Tibial nerve (tissue), 4 donors: ENCODE data around the gene OR5A1. TPM values are rescaled to one million over a fixed set of nuclear protein-coding genes. Genes with fewer than 3 reads are reported as not detected.

Experiments used
- DNase-seq, 2 donors: peaks; one replicate each; pipeline ENCODE4 v3.0.0-alpha.2; 2019; ENCODE audit warnings: low spot score in 2 of 2
- H3K27ac ChIP-seq, 4 donors: fragments of 200-600 bp; sonication (generic) in 3 of 4; one replicate each; pipeline ENCODE4 v1.5.1; 2017 to 2019; ENCODE audit warnings: mild to moderate bottlenecking in 1 of 4
- H3K27me3 ChIP-seq, 2 donors: fragments of 200-600 bp; sonication (generic) in 1 of 2; one replicate each; pipeline versions ENCODE4 v1.5.1 to v1.6.0; 2017 to 2019
- H3K36me3 ChIP-seq, 3 donors: fragments of 200-600 bp; sonication (generic); one replicate each; pipeline ENCODE4 v1.5.1; 2018 to 2019
- H3K4me1 ChIP-seq, 4 donors: fragments of 200-600 bp; sonication (generic) in 3 of 4; one replicate each; pipeline ENCODE4 v1.5.1; 2017 to 2019
- H3K4me3 ChIP-seq, 4 donors: fragments of 200-600 bp; sonication (generic) in 3 of 4; one replicate each; pipeline ENCODE4 v1.5.1; 2017 to 2019; ENCODE audit warnings: mild to moderate bottlenecking in 1 of 4, moderate library complexity in 1 of 4
- H3K9me3 ChIP-seq, 4 donors: fragments of 200-600 bp; sonication (generic) in 3 of 4; one replicate each; pipeline ENCODE4 v1.5.1; 2017 to 2019
- CTCF ChIP-seq, 5 experiments: fragments of 200-600 bp in 3 of 5; fragments of 450-650 bp in 2 of 5; sonication (generic) in 3 of 5; IDR thresholded peaks; one replicate each; pipeline ENCODE4 v1.5.1; 2016 to 2019; ENCODE audit warnings: antibody characterized with exemption in 5 of 5, mild to moderate bottlenecking in 3 of 5, moderate library complexity in 2 of 5
- EP300 ChIP-seq, 2 donors: sonication (generic); formaldehyde crosslinking; IDR thresholded peaks; one replicate each; pipeline ENCODE4 v1.6.1; 2017; ENCODE audit warnings: antibody characterized with exemption in 2 of 2, mild to moderate bottlenecking in 1 of 2
- POLR2A ChIP-seq, 2 donors: fragments of 450-650 bp; IDR thresholded peaks; one replicate each; pipeline ENCODE4 v1.6.1; 2017; ENCODE audit warnings: antibody characterized with exemption in 2 of 2, mild to moderate bottlenecking in 2 of 2, moderate library complexity in 2 of 2
- WGBS, 2 donors: methylation state at CpG; one replicate each; pipeline ENCODE4 v1.1.5; 2018; 5-methylcytosine and 5-hydroxymethylcytosine counted together
- total RNA-seq, 4 donors: library from RNA; depleted of rRNA; stranded (reverse); fragments of >200 nt; gene quantifications; one replicate each; pipeline ENCODE4 v1.1.0, GENCODE V29; 2016

The OR5A1 gene
- total RNA-seq, 4 donors from 2014 or later, result not detected

GRCh38 chr11:59423835-59424234 is 12.4 kb upstream of the OR5A1 start:
- Histone ChIP-seq H3K27ac (no peak overlapping the region), H3K4me1 (no peaks in the 10 kb centered on the region), H3K4me3 (no peak overlapping the region), H3K9me3 (no peaks in the 10 kb centered on the region), H3K36me3 (no peaks in the 10 kb centered on the region), H3K27me3 (no peaks in the 10 kb centered on the region)
- WGBS, 2 donors, result 79 to 85% methylated on average over 2 of the region's 2 CpGs
- TF ChIP-seq CTCF (IDR thresholded peaks at IDR 0.05) (no peak), POLR2A (IDR thresholded peaks at IDR 0.05) (no peak), EP300 (IDR thresholded peaks at IDR 0.05) (no peak)
- no peak for DNase-seq

GRCh38 chr11:59425131-59425530 is 11.1 kb upstream of the OR5A1 start:
- DNase-seq, result no peak
- 79% methylated on average over 4 of the region's 4 CpGs for WGBS, 2 donors
- H3K27ac ChIP-seq, result no peak overlapping the region

GRCh38 chr11:59426361-59427067 is 9.8 kb upstream of the OR5A1 start, which contains the start of gene OR5A2:
Gene OR5A2 (minus strand): TSS chr11:59426413. CDS start chr11:59422953, 3,460 bp downstream.
- H3K4me3 ChIP-seq, result no peak within 1 kb of the TSS
- H3K27me3 ChIP-seq, result no peaks in the 10 kb centered on the region
- 42 to 43% methylated on average over 5 of the region's 5 CpGs for WGBS, 2 donors
- no peak for TF ChIP-seq CTCF (IDR thresholded peaks at IDR 0.05)
- TF ChIP-seq EP300 (IDR thresholded peaks at IDR 0.05), result no peak
- no peak for TF ChIP-seq POLR2A (IDR thresholded peaks at IDR 0.05)
- no peak within 1 kb of the TSS for H3K27ac ChIP-seq
- H3K4me1 ChIP-seq, result no peaks in the 10 kb centered on the region
- no peaks in the 10 kb centered on the region for H3K9me3 ChIP-seq
- no peaks in the 10 kb centered on the region for H3K36me3 ChIP-seq
- no peak for DNase-seq

More at GRCh38 chr11:59425131-59425530, 11.1 kb upstream of the OR5A1 start:
- H3K4me1 ChIP-seq, result no peaks in the 10 kb centered on the region
- TF ChIP-seq EP300 (IDR thresholded peaks at IDR 0.05) (no peak), CTCF (IDR thresholded peaks at IDR 0.05) (no peak), POLR2A (IDR thresholded peaks at IDR 0.05) (no peak)
- H3K4me3 ChIP-seq, result no peak overlapping the region
- H3K27me3 ChIP-seq, result no peaks in the 10 kb centered on the region
- H3K9me3 ChIP-seq, result no peaks in the 10 kb centered on the region
- no peaks in the 10 kb centered on the region for H3K36me3 ChIP-seq

- no peaks in the 10 kb centered on the region for H3K27me3 ChIP-seq
- TF ChIP-seq CTCF (IDR thresholded peaks at IDR 0.05) (no peak), POLR2A (IDR thresholded peaks at IDR 0.05) (no peak), EP300 (IDR thresholded peaks at IDR 0.05) (no peak)
Measured at GRCh38 chr11:59427068-59427382, 9.2 kb upstream of the OR5A1 start.

GRCh38 chr11:59429924-59430516 is 6.2 kb upstream of the OR5A1 start:
- TF ChIP-seq CTCF (IDR thresholded peaks at IDR 0.05), result peak; percentile 37 to 63 (median 52)
- TF ChIP-seq POLR2A (IDR thresholded peaks at IDR 0.05), result no peak

More at GRCh38 chr11:59427068-59427382, 9.2 kb upstream of the OR5A1 start:
- Histone ChIP-seq H3K9me3 (no peaks in the 10 kb centered on the region), H3K4me1 (no peaks in the 10 kb centered on the region), H3K27ac (no peak overlapping the region), H3K4me3 (no peak overlapping the region), H3K36me3 (no peaks in the 10 kb centered on the region)
- no peak for DNase-seq

More at GRCh38 chr11:59429924-59430516, 6.2 kb upstream of the OR5A1 start:
- H3K27ac ChIP-seq, result no peak overlapping the region
- H3K36me3 ChIP-seq, result no peaks in the 10 kb centered on the region
- H3K9me3 ChIP-seq, result no peaks in the 10 kb centered on the region
- DNase-seq, result peak in 1 of 2 donors; percentile 69
- 64 to 67% methylated on average over 4 of the region's 4 CpGs for WGBS, 2 donors
- H3K4me3 ChIP-seq, result no peak overlapping the region
- H3K4me1 ChIP-seq, result no peaks in the 10 kb centered on the region
- no peaks in the 10 kb centered on the region for H3K27me3 ChIP-seq
